GM13976 (cell line): ENCODE data around the gene JAZF1.
"Not testable (repeated sequence)": the region's sequence is repeated elsewhere in the genome, so short reads cannot be mapped to it uniquely, and the experiment has no call there.

Experiments used
- DNase-seq: peaks from one replicate; pipeline ENCODE4 v3.0.0; 2012; ENCODE audit warnings: low spot score
- in situ Hi-C: fragments of 300-500 bp; cut with MboI; formaldehyde crosslinking; loops from one replicate; pipeline ENCODE4 v1.12.0; 2022; ENCODE audit warnings: low sequenced_read_pairs, mixed read lengths, inconsistent platforms; ENCODE audit not compliant: unreplicated experiment
- TF ChIP-seq, protein P1 (sequence below): IDR thresholded peaks from 2 replicates; pipeline ENCODE4 v1.5.1; 2012; ENCODE audit warnings: borderline replicate concordance, mild to moderate bottlenecking; ENCODE audit not compliant: insufficient read depth; ENCODE audit errors: extremely low read depth, missing control alignments, control extremely low read depth

Gene JAZF1

DNA sequence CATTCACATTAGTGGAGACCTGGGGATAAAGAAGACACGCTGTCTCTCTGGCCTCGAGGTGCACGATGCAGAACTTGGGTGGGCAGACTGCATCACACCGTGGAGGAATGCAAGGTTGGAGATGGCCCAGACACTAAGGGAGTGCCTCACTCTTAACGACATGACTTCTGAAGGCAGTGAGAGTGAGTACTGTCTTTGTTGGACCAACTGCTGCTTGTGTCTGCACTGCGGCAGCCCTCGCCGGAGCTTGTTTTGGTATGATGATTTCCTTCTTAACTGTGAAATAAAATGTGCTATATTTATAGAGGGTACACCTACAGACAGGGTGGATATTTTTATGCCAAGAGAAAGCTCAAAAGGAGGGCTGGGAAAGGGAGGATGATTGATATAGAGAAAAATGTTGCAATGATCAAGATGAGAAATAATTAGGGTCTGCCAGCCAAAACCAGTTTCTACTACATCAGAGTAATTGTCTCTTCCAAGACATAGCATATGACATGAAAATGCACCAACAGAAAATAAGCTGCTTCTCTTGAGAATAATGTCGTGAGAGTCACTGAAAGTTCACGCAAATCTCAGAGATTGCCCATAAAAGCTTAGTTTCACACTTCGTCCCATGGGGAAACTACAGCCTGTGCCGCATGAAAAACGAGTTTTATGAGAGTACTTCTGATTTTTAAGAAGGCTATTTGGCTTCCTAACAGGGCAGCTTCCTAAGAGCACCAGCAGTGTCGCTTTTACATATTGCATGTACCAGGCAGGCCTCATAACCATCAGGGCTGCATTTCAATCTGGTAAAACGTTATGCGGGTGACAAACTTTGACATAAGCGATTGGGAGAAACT, 313.5 kb downstream of the JAZF1 start:
- DNase-seq: no peak
- in situ Hi-C loops: no loop called here
- TF ChIP-seq, protein P1, sequence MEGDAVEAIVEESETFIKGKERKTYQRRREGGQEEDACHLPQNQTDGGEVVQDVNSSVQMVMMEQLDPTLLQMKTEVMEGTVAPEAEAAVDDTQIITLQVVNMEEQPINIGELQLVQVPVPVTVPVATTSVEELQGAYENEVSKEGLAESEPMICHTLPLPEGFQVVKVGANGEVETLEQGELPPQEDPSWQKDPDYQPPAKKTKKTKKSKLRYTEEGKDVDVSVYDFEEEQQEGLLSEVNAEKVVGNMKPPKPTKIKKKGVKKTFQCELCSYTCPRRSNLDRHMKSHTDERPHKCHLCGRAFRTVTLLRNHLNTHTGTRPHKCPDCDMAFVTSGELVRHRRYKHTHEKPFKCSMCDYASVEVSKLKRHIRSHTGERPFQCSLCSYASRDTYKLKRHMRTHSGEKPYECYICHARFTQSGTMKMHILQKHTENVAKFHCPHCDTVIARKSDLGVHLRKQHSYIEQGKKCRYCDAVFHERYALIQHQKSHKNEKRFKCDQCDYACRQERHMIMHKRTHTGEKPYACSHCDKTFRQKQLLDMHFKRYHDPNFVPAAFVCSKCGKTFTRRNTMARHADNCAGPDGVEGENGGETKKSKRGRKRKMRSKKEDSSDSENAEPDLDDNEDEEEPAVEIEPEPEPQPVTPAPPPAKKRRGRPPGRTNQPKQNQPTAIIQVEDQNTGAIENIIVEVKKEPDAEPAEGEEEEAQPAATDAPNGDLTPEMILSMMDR: no peak

DNA sequence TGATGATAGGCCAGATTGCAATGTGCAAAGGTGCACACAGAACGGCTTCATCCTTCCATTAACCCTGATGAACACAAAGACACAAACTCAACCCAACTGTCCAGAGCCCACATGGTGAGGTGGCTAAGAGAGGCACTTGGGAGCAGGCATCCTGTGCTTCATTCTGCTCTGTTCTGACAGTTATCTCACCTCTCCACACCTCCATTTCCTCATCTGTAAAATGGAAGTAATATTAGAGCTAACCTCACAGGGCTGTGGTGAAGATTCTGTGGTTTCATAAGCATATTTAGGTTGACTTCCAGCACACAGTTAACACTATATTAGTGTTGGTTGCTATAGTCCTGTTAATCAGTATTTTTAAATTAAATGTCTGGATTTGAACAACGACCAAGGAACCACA, 314.3 kb downstream of the JAZF1 start:
- no peak for DNase-seq
- TF ChIP-seq, protein P1: no peak
- in situ Hi-C loops: no loop called here

DNA sequence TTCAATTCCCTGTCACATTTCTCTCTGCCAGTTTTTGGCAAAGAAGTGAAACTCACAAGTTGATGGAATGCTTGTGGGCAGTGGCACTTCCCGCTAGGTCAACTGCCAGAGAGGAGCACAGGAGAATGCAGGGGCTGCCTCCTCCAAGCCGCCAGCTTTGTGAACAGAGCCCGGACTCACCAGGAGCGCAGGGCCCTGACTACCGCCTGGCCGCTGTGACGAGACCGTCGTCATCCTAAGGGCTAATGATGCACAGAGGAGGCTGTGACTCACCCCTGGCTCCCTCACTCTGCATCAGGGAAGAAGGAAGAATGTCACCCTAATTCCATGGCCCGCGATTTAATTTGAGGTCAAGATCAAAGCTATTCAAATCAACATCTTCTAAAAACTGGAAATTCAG, 316.7 kb downstream of the JAZF1 start:
- in situ Hi-C loops: no loop called here
- no peak for DNase-seq
- TF ChIP-seq, protein P1: no peak

DNA sequence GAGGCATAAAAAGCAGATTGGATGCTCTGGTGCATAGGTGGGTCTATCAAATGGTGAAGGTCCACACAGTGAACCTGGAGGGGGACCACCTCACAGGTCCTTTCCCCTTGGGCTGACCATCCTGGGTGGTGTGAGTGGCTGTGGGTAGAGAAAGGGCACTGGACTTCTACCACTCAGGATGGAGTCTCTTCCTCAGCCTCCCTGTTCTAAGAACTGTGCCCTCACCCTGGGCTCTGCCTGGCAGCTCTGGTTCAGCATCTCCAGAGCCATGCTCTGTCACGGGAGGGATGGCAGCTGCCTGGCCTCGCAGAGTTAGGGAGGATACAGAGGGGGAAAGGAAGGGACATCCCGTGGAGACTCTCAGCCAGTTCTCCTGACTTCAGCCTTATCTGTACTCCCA, 318.8 kb downstream of the JAZF1 start:
- no peak for DNase-seq
- in situ Hi-C loops: no loop called here
- TF ChIP-seq, protein P1: no peak

DNA sequence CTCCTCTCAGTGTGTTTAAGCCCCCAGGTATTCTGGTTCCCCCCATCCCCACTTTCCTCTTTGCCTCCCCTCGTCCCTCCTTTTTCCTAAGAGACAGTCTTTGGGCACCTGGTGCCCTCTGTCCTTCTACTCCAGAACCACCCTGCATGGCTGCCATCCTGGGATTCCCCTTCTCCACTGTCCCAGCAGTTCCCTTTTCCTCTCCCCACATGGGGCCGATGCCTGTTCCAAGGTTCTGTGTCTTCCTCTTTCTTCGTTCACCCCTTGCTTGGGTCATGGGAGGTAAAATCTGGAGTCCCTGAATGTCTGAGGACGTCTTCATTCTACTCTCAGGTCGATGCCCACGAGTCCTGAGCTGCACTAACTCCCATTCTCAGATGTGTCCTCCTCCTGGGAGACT, 319.8 kb downstream of the JAZF1 start:
- TF ChIP-seq, protein P1: no peak
- no peak for DNase-seq
- in situ Hi-C loops: no loop called here

DNA sequence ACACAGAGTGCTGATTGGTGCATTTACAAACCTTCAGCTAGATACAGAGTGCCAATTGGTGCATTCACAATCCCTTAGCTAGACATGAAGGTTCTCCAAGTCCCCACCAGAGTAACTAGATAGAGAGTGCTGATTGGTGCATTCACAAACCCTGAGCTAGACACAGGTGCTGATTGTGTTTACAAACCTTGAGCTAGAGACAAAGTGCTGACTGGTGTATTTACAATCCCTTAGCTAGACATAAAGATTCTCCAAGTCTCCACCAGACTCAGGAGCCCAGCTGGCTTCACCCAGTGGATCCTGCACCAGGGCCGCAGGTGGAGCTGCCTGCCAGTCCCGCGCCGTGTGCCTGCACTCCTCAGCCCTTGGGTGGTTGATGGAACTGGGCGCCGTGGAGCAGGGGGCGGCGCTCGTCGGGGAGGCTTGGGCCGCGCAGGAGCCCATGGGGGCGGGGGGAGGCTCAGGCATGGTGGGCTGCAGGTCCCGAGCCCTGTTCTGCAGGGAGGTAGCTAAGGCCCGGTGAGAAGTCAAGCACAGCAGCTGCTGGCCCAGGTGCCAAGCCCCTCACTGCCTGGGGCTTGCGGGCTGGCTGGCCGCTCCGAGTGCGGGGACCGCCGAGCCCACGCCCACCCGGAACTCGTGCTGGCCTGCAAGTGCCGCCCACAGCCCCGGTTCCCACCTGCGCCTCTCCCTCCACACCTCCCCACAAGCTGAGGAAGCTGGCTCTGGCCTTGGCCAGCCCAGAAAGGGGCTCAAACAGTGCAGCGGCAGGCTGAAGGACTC, 323.7 kb downstream of the JAZF1 start:
- in situ Hi-C loops, DNase-seq: not testable (repeated sequence)

DNA sequence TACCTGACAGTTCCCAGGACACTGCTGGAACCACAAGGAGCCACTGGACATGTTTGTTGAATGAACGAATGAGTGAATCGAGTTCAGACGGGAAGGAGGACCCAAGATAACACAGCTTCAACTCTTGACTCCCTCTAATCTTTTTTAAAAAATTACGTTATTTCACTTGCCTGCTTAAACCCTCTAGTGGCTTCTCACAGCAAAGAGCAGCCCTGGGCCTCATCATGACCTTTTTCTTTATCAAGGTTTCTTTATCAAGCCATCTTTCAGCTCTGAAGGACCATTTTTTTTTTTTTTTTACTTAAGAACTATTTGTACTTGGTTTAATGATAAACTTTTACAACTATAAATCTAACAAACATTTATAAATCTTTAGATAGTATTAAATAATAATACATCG, 330.1 kb downstream of the JAZF1 start:
- TF ChIP-seq, protein P1: no peak
- in situ Hi-C loops: no loop called here
- DNase-seq: no peak
